Caki2 (cell line): Measurements from ENCODE around the gene WDR64. TPM values are rescaled to one million over a fixed set of nuclear protein-coding genes. Genes with fewer than 3 reads are reported as not detected.

Source experiments
- DNase-seq: peaks from one replicate; pipeline ENCODE4 v3.0.0-alpha.2; 2015; ENCODE audit warnings: low read depth
- in situ Hi-C: cut with HindIII; loops from 2 replicates; pipeline ENCODE4 v1.10.0; 2016; ENCODE audit warnings: low sequenced_read_pairs, low pct_unique_long_range_greater_than_20kb, mixed read lengths
- total RNA-seq: library from RNA; depleted of rRNA; stranded (reverse); fragments of >200 nt; shearing (Covaris generic); gene quantifications from 2 replicates; pipeline ENCODE4 v1.2.3, GENCODE V29; 2014; ENCODE audit warnings: low replicate concordance

The WDR64 gene
- total RNA-seq, 1 experiment from 2014 or later, result not detected

DNA sequence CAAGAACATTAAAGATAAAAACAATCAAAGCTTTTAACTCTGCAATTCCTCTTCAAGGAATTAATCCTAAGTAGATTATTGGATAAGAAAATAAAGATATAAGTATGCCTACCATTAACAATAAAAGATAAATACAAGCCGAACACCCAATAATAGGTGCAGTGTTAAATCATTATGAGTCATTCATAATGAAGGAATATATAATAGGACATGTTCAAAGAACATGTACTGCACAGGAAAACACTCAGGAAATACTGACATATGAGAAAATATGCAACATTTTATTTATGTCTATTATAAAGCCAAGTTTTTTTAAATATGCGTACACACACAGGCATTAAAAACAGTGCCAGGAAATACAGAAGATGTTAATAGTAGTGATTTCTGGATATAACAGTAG, 184.9 kb downstream of the WDR64 start:
- in situ Hi-C loops, result loop anchor here (10.0 kb wide), 1 partner anchor 222 kb away; no protein-coding TSS in a partner anchor
- DNase-seq, result no peak

- in situ Hi-C loops, result loop anchor here (10.0 kb wide), 1 partner anchor 223 kb away; no protein-coding TSS in a partner anchor
- DNase-seq, result no peak
Observed at GRCh38 chr1:241837416-241837815, 185.3 kb downstream of the WDR64 start.

DNA sequence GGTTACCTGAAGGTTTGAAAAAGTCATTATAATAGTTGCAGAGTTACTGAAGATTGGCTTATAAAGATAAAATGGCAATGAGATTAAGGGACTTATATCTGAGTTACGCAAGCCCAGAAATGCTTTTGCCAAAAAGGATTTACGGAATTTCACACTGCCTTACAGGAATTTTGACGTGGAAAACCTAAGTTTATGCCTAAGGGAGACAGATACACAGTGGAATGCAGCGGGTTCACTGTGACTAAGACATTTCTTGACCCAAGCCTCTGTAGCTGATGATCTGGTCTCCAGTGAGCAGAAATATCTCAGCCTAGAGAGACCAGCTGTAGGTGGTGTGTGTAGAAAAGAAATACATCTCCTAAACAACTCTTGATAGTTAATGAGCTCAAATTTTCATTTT, 185.8 kb downstream of the WDR64 start:
- peak; percentile 47 for DNase-seq

DNA sequence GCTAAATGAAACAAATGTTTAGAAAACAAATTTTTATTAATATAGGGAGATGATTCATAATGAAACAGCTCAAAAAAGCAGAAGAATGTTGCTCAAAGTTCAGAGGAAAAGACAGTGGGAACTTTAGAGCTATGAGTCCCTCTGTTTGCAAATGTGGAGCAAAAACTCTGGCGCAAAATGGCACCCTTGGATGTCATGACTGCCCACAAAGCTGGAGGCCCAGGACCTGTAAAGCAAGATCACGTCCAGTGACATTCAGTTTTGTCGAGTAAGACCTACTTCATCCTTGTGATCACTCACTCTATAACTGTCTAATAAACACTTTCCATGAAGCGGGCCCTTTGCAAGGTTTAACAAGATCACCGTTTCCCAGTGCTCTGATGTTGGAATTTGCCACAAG, 186.8 kb downstream of the WDR64 start:
- DNase-seq, result no peak
- in situ Hi-C loops, result loop anchor here (10.0 kb wide), 1 partner anchor 224 kb away; no protein-coding TSS in a partner anchor

More for the DNA sequence above, 185.8 kb downstream of the WDR64 start:
- in situ Hi-C loops, result loop anchor here (10.0 kb wide), 1 partner anchor 223 kb away; no protein-coding TSS in a partner anchor

GRCh38 chr1:241839369-241839979, 187.4 kb downstream of the WDR64 start:
- in situ Hi-C loops, result loop anchor here (10.0 kb wide), 1 partner anchor 225 kb away; no protein-coding TSS in a partner anchor
- DNase-seq, result no peak

GRCh38 chr1:241840164-241840563, 188.1 kb downstream of the WDR64 start:
- no peak for DNase-seq
- in situ Hi-C loops, result no loop called here

GRCh38 chr1:241841691-241842090, 189.6 kb downstream of the WDR64 start:
- no peak for DNase-seq
- in situ Hi-C loops, result no loop called here

DNA sequence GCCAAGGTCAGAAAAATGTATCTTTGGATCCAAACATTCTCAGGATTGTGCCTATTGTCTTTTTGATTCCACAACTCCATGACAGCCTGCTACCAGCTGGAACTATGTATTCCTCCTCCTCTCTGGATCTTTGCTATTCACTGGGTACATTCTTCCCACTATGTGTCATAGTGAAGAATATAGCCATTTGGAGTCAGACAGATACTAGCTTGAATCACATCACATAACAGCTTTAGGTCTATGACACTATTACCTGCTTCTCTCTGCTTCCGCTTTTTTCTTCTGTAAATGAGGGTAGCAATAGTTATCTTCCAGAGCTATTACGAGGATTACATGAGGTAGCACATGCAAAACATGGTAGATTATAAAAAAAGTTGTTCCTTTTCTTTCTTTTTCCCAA, 190.5 kb downstream of the WDR64 start:
- DNase-seq, result no peak
- in situ Hi-C loops, result no loop called here

GRCh38 chr1:241844593-241844992, 192.5 kb downstream of the WDR64 start:
- no peak for DNase-seq
- in situ Hi-C loops, result no loop called here

DNA sequence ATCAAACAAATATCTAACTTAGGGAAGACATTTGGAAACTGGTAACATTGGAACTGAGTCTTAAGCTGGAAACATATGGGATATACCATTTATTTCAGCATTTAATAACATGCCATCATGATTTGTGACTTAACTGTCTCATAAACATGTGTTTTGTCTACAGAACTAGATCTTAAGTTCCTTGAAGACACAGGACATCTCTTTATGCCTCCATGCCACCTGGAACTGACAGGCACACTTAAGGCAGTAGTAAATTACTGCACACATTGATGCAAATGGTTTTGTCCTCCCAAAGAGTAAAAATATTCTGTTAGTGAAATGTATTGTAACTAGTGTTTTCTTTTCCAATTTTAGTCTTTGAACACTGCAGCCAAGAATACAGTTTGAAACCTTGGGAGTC, 194.3 kb downstream of the WDR64 start:
- in situ Hi-C loops, result no loop called here
- no peak for DNase-seq

DNA sequence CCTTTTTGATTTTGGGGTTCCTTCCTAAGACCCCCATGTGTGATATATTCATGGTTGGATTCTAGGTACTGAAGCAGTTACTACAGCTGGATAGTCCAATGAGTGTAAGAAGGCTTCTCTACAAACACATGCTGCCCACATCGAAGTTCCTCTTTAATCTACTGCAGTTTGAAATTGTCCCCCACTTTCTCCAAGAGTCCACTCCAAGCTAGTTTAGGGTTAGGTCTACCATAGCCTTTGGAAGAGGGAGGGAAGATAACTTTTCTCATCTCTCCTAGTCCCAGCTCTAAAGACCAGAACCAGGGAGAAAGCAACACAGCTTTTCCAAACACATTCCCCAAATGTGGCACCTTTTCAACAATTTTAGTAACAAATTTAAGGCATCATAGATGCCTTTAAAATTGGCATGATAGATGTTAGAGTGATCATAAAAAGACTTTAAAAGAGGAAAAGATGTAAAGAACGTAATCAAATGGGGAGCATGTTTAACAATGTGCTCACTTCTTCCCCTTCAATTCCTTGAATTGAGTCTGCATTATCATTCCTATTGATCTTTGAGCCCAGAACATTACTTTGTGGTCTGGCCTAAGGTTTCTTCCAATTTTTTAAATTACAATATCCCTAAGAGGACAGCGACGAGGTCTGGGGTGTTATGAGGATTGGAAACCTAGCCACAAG, 194.9 kb downstream of the WDR64 start:
- DNase-seq, result no peak
- in situ Hi-C loops, result no loop called here

DNA sequence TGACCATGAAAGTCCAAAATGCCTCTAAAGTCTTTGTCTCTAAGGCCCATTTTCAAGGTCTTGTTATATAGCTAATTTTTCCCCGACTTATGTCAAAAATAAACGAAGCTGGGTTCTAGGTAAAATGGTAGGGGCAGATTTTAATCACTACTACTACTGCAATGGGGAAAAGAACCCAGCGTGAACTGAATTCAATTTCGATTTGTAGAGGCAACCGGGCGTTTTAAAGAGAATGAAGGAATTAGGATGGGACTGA, 195.4 kb downstream of the WDR64 start:
- in situ Hi-C loops, result no loop called here
- DNase-seq, result no peak

- peak; percentile 92 for DNase-seq
- in situ Hi-C loops, result no loop called here
Observed at GRCh38 chr1:241847796-241848685, 196.0 kb downstream of the WDR64 start, which contains the start of gene EXO1. Gene EXO1 (plus strand): TSS chr1:241848204. CDS start chr1:241850426, 2,222 bp downstream.

GRCh38 chr1:241848686-241849344, 196.7 kb downstream of the WDR64 start:
- in situ Hi-C loops, result no loop called here
- peak; percentile 22 for DNase-seq

GRCh38 chr1:241849345-241849695, 197.2 kb downstream of the WDR64 start:
- in situ Hi-C loops, result no loop called here
- no peak for DNase-seq
